CD14-positive monocyte (primary cell): Measurements from ENCODE around the gene JAK1. TPM values are rescaled to one million over a fixed set of nuclear protein-coding genes. Genes with fewer than 3 reads are reported as not detected.
A peak's percentile ranks its signal among the peaks of the same experiment; 100 is the strongest.

Experiments
- DNase-seq, 3 donors: peaks; one replicate each; pipeline ENCODE4 v3.0.0-alpha.2; 2011 to 2022
- H2AFZ ChIP-seq: 2 replicates; pipeline ENCODE4 v1.6.0; 2012; ENCODE audit warnings: mild to moderate bottlenecking, low read depth, low read length, inconsistent platforms; ENCODE audit not compliant: insufficient read depth, poor library complexity, severe bottlenecking
- H3K27ac ChIP-seq, 2 donors: 1 replicate in 1 of 2; 2 replicates in 1 of 2; pipeline ENCODE4 v1.5.1; 2012 to 2013; ENCODE audit warnings: low read length in 2 of 2, control low read depth in 1 of 2, inconsistent platforms in 1 of 2, low read depth in 1 of 2, mild to moderate bottlenecking in 1 of 2
- H3K27me3 ChIP-seq, 2 donors: one replicate each; pipeline versions ENCODE4 v1.6.0 to v1.6.1; 2011 to 2013; ENCODE audit warnings: low read length in 2 of 2; ENCODE audit not compliant: control insufficient read depth in 2 of 2, insufficient read depth in 2 of 2
- H3K36me3 ChIP-seq, 2 donors: replicated peaks in 1 of 2; 1 replicate in 1 of 2; 2 replicates in 1 of 2; pipeline versions ENCODE4 v1.5.1 to v1.6.1; 2012 to 2013; ENCODE audit warnings: low read length in 2 of 2, control low read depth in 1 of 2, inconsistent platforms in 1 of 2, mild to moderate bottlenecking in 1 of 2; ENCODE audit not compliant: insufficient read depth in 2 of 2, control insufficient read depth in 1 of 2
- H3K4me1 ChIP-seq, 2 donors: 1 replicate in 1 of 2; 2 replicates in 1 of 2; pipeline versions ENCODE4 v1.5.1 to v1.6.1; 2012 to 2013; ENCODE audit warnings: low read length in 2 of 2, control low read depth in 1 of 2, inconsistent platforms in 1 of 2, mild to moderate bottlenecking in 1 of 2, moderate library complexity in 1 of 2; ENCODE audit not compliant: insufficient read depth in 2 of 2, control insufficient read depth in 1 of 2
- H3K4me2 ChIP-seq: replicated peaks from 2 replicates; pipeline ENCODE3; 2012; ENCODE audit warnings: low read length, moderate library complexity, mild to moderate bottlenecking; ENCODE audit not compliant: poor library complexity, severe bottlenecking; ENCODE audit errors: extremely low read depth
- H3K4me3 ChIP-seq, 3 experiments: fragments of 200-600 bp in 1 of 3; sonication (generic) in 1 of 3; replicated peaks in 1 of 3; 1 replicate in 2 of 3; 2 replicates in 1 of 3; pipeline ENCODE4 v1.5.1; 2011 to 2013; ENCODE audit warnings: low read length in 3 of 3, mild to moderate bottlenecking in 3 of 3, control low read depth in 2 of 3, low read depth in 2 of 3, inconsistent platforms in 1 of 3, moderate library complexity in 1 of 3
- H3K79me2 ChIP-seq: 2 replicates; pipeline ENCODE4 v1.6.0; 2012; ENCODE audit warnings: mild to moderate bottlenecking, control low read depth, inconsistent platforms, low read length, moderate library complexity; ENCODE audit not compliant: insufficient read depth
- H3K9ac ChIP-seq: 2 replicates; pipeline ENCODE4 v1.6.0; 2017; ENCODE audit warnings: low read length, mild to moderate bottlenecking; ENCODE audit not compliant: insufficient read depth, poor library complexity, severe bottlenecking
- H3K9me3 ChIP-seq, 2 donors: replicated peaks in 1 of 2; 1 replicate in 1 of 2; 2 replicates in 1 of 2; pipeline versions ENCODE4 v1.5.1 to v1.6.1; 2012 to 2013; ENCODE audit warnings: low read length in 2 of 2, control low read depth in 1 of 2; ENCODE audit not compliant: control insufficient read depth in 1 of 2, insufficient read depth in 1 of 2
- H4K20me1 ChIP-seq: 2 replicates; pipeline ENCODE4 v1.6.0; 2012; ENCODE audit warnings: mild to moderate bottlenecking, low read length, control low read depth, moderate library complexity; ENCODE audit not compliant: insufficient read depth
- H3K27ac Mint-ChIP-seq, 7 donors: one replicate each; pipeline ENCODE4 v1.8.0; 2020; ENCODE audit warnings: mild to moderate bottlenecking in 7 of 7, mixed read lengths in 7 of 7, moderate library complexity in 6 of 7, inconsistent platforms in 2 of 7
- H3K27me3 Mint-ChIP-seq, 3 donors: one replicate each; pipeline ENCODE4 v1.8.0; 2021 to 2022; ENCODE audit warnings: low read depth in 3 of 3, mild to moderate bottlenecking in 3 of 3, mixed read lengths in 3 of 3, moderate library complexity in 3 of 3, inconsistent platforms in 1 of 3
- H3K36me3 Mint-ChIP-seq, 2 donors: one replicate each; pipeline ENCODE4 v1.8.0; 2020; ENCODE audit warnings: mixed read lengths in 2 of 2, inconsistent platforms in 1 of 2, mild to moderate bottlenecking in 1 of 2
- H3K4me1 Mint-ChIP-seq: one replicate; pipeline ENCODE4 v1.8.0; 2020; ENCODE audit warnings: mild to moderate bottlenecking, mixed read lengths
- H3K4me3 Mint-ChIP-seq, 2 donors: one replicate each; pipeline ENCODE4 v1.8.0; 2020; ENCODE audit warnings: mild to moderate bottlenecking in 2 of 2, mixed read lengths in 2 of 2, moderate library complexity in 1 of 2
- H3K9me3 Mint-ChIP-seq, 7 donors: one replicate each; pipeline ENCODE4 v1.8.0; 2020 to 2022; ENCODE audit warnings: mixed read lengths in 7 of 7, mild to moderate bottlenecking in 6 of 7, moderate library complexity in 6 of 7, inconsistent platforms in 2 of 7
- WGBS: methylation state at CpG from one replicate; pipeline ENCODE4 v1.1.5; 2013; ENCODE audit warnings: missing lambda C conversion rate; ENCODE audit not compliant: insufficient coverage; 5-methylcytosine and 5-hydroxymethylcytosine counted together
- intact Hi-C, 2 donors: fragments of 100-400 bp; cut with micrococcal nuclease; formaldehyde crosslinking; loops; one replicate each; pipeline versions ENCODE4 v1.15.0 to v1.15.1; 2023
- polyA plus RNA-seq, 3 donors: library from polyadenylated mRNA; depleted of rRNA in 1 of 3; unstranded in 2 of 3; stranded (reverse) in 1 of 3; fragments of 300-500 nt in 2 of 3; fragments of >200 nt in 1 of 3; fragmentation: Illumina TruSeq in 2 of 3; gene quantifications; 1 replicate in 2 of 3; 2 replicates in 1 of 3; pipeline ENCODE4 v1.2.3, GENCODE V29; 2012 to 2021
- TF ChIP-seq, protein P1 (sequence below): fragments of 200-600 bp; IDR thresholded peaks from one replicate; pipeline ENCODE4 v1.8.0; 2022; ENCODE audit warnings: antibody characterized with exemption, mild to moderate bottlenecking

JAK1 gene
- polyA plus RNA-seq, 3 donors = 43.1 to 76.2 (median 72.6) TPM

DNA sequence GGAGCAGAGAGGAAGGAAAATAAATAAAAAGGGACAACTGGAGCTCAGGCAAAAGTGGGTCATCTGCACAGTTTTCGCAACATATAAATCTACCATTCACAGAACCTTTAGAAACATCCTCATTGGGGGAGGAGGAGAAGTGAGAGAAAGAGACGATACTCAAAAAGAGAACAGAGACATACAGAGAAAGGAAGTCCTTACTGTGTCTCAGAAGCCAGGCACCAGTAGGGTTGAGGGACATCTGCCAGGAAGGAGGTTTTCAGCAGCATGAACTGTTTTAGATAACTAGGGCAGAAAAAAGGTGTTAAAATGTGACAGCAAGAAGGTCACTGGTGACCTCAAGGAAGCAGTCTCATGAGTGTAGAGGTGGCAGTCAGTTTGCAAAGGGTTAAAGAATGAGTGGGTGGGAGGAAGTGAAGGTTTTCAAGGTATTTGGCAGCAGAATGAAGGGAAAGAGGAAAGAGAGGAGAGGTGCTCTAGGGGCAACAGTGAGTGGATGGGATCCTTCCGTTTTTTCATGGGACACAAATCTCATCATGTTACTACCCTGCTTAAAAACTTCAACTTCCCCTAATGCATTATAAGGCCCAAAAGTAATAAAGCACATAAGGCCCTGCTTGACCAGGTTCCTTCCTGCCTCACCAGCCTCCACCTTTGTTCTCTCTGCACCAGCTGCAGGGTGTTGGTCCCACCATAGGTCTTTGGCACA lies 9.5 kb downstream of the JAK1 start:
- Histone ChIP-seq H3K9ac (peak overlapping the region; percentile 42), H3K4me1 (peaks cover 53 to 62% of the 10 kb centered on the region in 2 donors), H3K9me3 (no peaks in the 10 kb centered on the region), H3K4me3 (peak overlapping the region in 1 of 3 experiments; percentile 50), H4K20me1 (peaks cover 98% of the 10 kb centered on the region), H3K4me2 (peak overlapping the region; percentile 62), H3K27me3 (no peaks in the 10 kb centered on the region), H3K27ac (peak overlapping the region; percentile 52 to 87), H2AFZ (no peak overlapping the region), H3K36me3 (no peaks in the 10 kb centered on the region), H3K79me2 (peaks cover 92% of the 10 kb centered on the region)
- DNase-seq = peak; percentile 42 to 72 (median 68)
- WGBS = no CpG with 5 or more reads among the region's 3 CpGs
- Mint-ChIP-seq H3K4me1 (peaks cover 46% of the 10 kb centered on the region), H3K36me3 (peaks cover 4 to 6% of the 10 kb centered on the region in 2 donors), H3K27ac (no peak overlapping the region), H3K9me3 (no peaks in the 10 kb centered on the region), H3K4me3 (no peak overlapping the region), H3K27me3 (peaks cover 0 to under 1% (median 0%) of the 10 kb centered on the region in 3 donors)
- intact Hi-C loops = loop anchor here in 1 of 2 donors (5.0 kb wide), 1 partner anchor 60 kb away; no protein-coding TSS in a partner anchor
- TF ChIP-seq, protein P1, sequence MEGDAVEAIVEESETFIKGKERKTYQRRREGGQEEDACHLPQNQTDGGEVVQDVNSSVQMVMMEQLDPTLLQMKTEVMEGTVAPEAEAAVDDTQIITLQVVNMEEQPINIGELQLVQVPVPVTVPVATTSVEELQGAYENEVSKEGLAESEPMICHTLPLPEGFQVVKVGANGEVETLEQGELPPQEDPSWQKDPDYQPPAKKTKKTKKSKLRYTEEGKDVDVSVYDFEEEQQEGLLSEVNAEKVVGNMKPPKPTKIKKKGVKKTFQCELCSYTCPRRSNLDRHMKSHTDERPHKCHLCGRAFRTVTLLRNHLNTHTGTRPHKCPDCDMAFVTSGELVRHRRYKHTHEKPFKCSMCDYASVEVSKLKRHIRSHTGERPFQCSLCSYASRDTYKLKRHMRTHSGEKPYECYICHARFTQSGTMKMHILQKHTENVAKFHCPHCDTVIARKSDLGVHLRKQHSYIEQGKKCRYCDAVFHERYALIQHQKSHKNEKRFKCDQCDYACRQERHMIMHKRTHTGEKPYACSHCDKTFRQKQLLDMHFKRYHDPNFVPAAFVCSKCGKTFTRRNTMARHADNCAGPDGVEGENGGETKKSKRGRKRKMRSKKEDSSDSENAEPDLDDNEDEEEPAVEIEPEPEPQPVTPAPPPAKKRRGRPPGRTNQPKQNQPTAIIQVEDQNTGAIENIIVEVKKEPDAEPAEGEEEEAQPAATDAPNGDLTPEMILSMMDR = no peak

DNA sequence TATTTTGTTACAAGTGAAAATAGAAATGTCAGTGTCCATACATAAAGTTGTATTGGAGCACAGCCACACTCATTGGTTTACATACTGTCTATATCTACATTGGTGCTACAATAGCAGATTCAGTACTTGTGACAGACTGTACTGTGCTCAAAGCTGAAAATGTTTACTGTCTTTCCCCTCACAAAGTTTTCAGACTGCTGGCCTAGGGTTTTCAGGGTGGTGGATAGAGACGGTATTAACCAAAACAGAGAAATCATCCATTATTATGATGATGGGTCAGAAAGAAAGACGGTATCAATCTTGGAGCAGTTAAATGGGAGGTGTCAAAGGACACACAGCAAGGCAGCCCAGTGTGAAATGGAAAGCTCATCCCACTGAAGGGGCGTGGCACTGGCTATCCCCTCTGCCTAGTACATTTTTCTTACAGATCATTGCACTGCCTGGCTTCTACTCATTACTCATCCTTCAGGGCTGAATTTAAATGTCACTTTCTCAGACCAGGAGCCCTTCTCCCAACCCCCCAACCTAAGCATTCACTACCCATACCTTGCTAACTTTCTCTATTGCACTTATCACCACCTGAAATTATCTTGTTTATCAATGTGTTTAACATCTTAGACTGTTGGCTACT lies 10.2 kb downstream of the JAK1 start:
- WGBS = no CpG with 5 or more reads among the region's 3 CpGs
- Histone ChIP-seq H3K4me1 (peaks cover 46 to 54% of the 10 kb centered on the region in 2 donors), H3K9me3 (no peaks in the 10 kb centered on the region), H3K36me3 (no peaks in the 10 kb centered on the region), H3K4me3 (peak overlapping the region in 1 of 3 experiments; percentile 50), H3K27ac (peak overlapping the region; percentile 52 to 87), H3K27me3 (no peaks in the 10 kb centered on the region), H3K4me2 (peak overlapping the region; percentile 62), H3K79me2 (peaks cover 92% of the 10 kb centered on the region), H3K9ac (peak overlapping the region; percentile 42), H2AFZ (no peak overlapping the region), H4K20me1 (peaks cover 98% of the 10 kb centered on the region)
- no peak overlapping the region for H3K27ac Mint-ChIP-seq
- peak in 1 of 3 donors; percentile 41 for DNase-seq
- H3K27me3 Mint-ChIP-seq = peaks cover 0 to 2% (median 0%) of the 10 kb centered on the region in 3 donors
- TF ChIP-seq, protein P1 = no peak
- no peaks in the 10 kb centered on the region for H3K9me3 Mint-ChIP-seq
- no peak overlapping the region for H3K4me3 Mint-ChIP-seq
- H3K4me1 Mint-ChIP-seq = peaks cover 41% of the 10 kb centered on the region
- peaks cover 4 to 6% of the 10 kb centered on the region in 2 donors for H3K36me3 Mint-ChIP-seq
- intact Hi-C loops = loop anchor here in 1 of 2 donors (5.0 kb wide), 1 partner anchor 59 kb away; no protein-coding TSS in a partner anchor
